Hepatocyte (in vitro differentiated cells): ENCODE measurements around the gene ADNP2.

Source experiments
- EZH2 ChIP-seq: fragments of 200-600 bp; sonication (generic); IDR thresholded peaks from 2 replicates; pipeline ENCODE4 v1.6.1; 2016; ENCODE audit warnings: antibody characterized with exemption, mild to moderate bottlenecking, borderline replicate concordance
- EZH2phosphoT487 ChIP-seq: fragments of 200-600 bp; sonication (generic); IDR thresholded peaks from one replicate; pipeline ENCODE4 v1.6.1; 2018; ENCODE audit warnings: antibody characterized with exemption, mild to moderate bottlenecking, low read depth, moderate library complexity; ENCODE audit not compliant: unreplicated experiment, severe bottlenecking
- TF ChIP-seq, protein P1 (sequence below): fragments of 200-600 bp; sonication (generic); IDR thresholded peaks from 2 replicates; pipeline ENCODE4 v1.5.1; 2016; ENCODE audit warnings: antibody characterized with exemption, mild to moderate bottlenecking; ENCODE audit not compliant: poor library complexity

DNA sequence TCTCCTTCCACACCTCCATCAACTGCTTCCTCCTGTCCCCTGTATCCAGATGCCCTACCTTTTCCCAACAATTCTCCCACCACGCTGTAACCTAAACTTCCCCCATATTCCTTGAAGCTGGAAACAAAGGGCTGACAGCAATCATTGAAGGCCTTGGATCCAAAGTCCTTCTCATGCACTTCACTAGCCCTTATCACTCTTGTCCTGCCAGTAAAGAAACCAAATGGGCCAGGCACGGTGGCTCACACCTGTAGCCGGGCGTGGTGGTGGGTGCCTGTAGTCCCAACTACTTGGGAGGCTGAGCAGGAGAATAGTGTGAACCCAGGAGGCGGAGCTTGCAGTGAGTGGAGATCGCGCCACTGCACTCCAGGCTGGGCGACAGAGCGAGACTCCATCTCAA is 11.9 kb upstream of the ADNP2 start:
- TF ChIP-seq, protein P1, sequence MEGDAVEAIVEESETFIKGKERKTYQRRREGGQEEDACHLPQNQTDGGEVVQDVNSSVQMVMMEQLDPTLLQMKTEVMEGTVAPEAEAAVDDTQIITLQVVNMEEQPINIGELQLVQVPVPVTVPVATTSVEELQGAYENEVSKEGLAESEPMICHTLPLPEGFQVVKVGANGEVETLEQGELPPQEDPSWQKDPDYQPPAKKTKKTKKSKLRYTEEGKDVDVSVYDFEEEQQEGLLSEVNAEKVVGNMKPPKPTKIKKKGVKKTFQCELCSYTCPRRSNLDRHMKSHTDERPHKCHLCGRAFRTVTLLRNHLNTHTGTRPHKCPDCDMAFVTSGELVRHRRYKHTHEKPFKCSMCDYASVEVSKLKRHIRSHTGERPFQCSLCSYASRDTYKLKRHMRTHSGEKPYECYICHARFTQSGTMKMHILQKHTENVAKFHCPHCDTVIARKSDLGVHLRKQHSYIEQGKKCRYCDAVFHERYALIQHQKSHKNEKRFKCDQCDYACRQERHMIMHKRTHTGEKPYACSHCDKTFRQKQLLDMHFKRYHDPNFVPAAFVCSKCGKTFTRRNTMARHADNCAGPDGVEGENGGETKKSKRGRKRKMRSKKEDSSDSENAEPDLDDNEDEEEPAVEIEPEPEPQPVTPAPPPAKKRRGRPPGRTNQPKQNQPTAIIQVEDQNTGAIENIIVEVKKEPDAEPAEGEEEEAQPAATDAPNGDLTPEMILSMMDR: no peak
- TF ChIP-seq EZH2phosphoT487 (no peak), EZH2 (no peak)
